PC-3 (cell line): ENCODE data around the gene MRPS10. TPM values are rescaled to one million over a fixed set of nuclear protein-coding genes. Genes with fewer than 3 reads are reported as not detected.

Experiments used
- ATAC-seq: fragments of 200-7000 bp; cut with Tn5 transposase; 2 replicates; pipeline ENCODE4 v1.9.1; 2020; ENCODE audit warnings: mild to moderate bottlenecking, moderate library complexity
- BruUV-seq: library from RNA; stranded (reverse); fragments of 400-500 nt; replicated peaks from 2 replicates; lab custom pipeline; 2021; lab: Mats Ljungman, UMichigan
- CTCF ChIA-PET: fragments of 300-600 bp; sonication (Branson Sonifier 250); formaldehyde crosslinking; loops from one replicate; lab custom pipeline; 2022; ENCODE audit warnings: antibody characterized with exemption; lab: Charles Lee
- POLR2A ChIA-PET: fragments of 300-600 bp; sonication (Branson Sonifier 250); formaldehyde crosslinking; loops from one replicate; lab custom pipeline; 2022; ENCODE audit warnings: antibody characterized with exemption; ENCODE audit not compliant: unreplicated experiment; lab: Charles Lee
- DNase-seq: peaks from one replicate; pipeline ENCODE4 v3.0.0-alpha.2; 2015
- H2AFZ ChIP-seq: fragments of 300-600 bp; sonication (generic); 2 replicates; pipeline ENCODE4 v1.6.0; 2016; ENCODE audit warnings: antibody characterized with exemption, low read length
- H3F3A ChIP-seq: fragments of 300-600 bp; sonication (generic); one replicate; pipeline ENCODE4 v1.6.0; 2017; ENCODE audit warnings: antibody characterized with exemption, low read length, control low read depth, mild to moderate bottlenecking; ENCODE audit not compliant: unreplicated experiment
- H3K27ac ChIP-seq: fragments of 300-600 bp; sonication (generic); 2 replicates; pipeline ENCODE4 v1.5.1; 2016; ENCODE audit warnings: mild to moderate bottlenecking, low read length
- H3K27me3 ChIP-seq: fragments of 300-600 bp; sonication (generic); 2 replicates; pipeline ENCODE4 v1.6.1; 2016; ENCODE audit warnings: low read length, mixed read lengths
- H3K36me3 ChIP-seq: fragments of 300-600 bp; sonication (generic); 2 replicates; pipeline ENCODE4 v1.6.1; 2016; ENCODE audit warnings: low read depth, mixed run types, low read length, mixed read lengths
- H3K4me1 ChIP-seq: fragments of 300-600 bp; sonication (generic); 2 replicates; pipeline ENCODE4 v1.5.1; 2016; ENCODE audit warnings: low read length; ENCODE audit not compliant: insufficient read depth
- H3K4me2 ChIP-seq: fragments of 300-600 bp; sonication (generic); 2 replicates; pipeline ENCODE4 v1.6.0; 2016; ENCODE audit warnings: low read length
- H3K4me3 ChIP-seq: fragments of 300-600 bp; sonication (generic); 2 replicates; pipeline ENCODE4 v1.5.1; 2016; ENCODE audit warnings: mild to moderate bottlenecking, low read length, mixed read lengths
- H3K79me2 ChIP-seq: fragments of 300-600 bp; sonication (generic); 2 replicates; pipeline ENCODE4 v1.6.1; 2017; ENCODE audit warnings: low read length, mixed read lengths
- H3K9ac ChIP-seq: fragments of 300-600 bp; sonication (generic); 2 replicates; pipeline ENCODE4 v1.6.0; 2016; ENCODE audit warnings: mild to moderate bottlenecking, low read length
- H3K9me2 ChIP-seq: fragments of 300-600 bp; sonication (generic); replicated peaks from 2 replicates; pipeline ENCODE4 v1.6.1; 2016; ENCODE audit warnings: mixed run types, low read length, mixed read lengths
- H3K9me3 ChIP-seq: fragments of 300-600 bp; sonication (generic); 2 replicates; pipeline ENCODE4 v1.6.1; 2016; ENCODE audit warnings: low read length, mixed read lengths
- H4K20me1 ChIP-seq: fragments of 300-600 bp; sonication (generic); 2 replicates; pipeline ENCODE4 v1.6.1; 2016; ENCODE audit warnings: low read length, mixed read lengths
- EZH2 ChIP-seq: fragments of 300-600 bp; sonication (generic); IDR thresholded peaks from one replicate; pipeline ENCODE4 v1.6.1; 2017; ENCODE audit warnings: antibody characterized with exemption, mild to moderate bottlenecking, low read length; ENCODE audit not compliant: unreplicated experiment
- EZH2phosphoT487 ChIP-seq: fragments of 300-600 bp; sonication (generic); IDR thresholded peaks from 2 replicates; pipeline ENCODE4 v1.6.1; 2018; ENCODE audit warnings: mild to moderate bottlenecking, antibody characterized with exemption, low read length, borderline replicate concordance
- intact Hi-C: fragments of 100-400 bp; cut with micrococcal nuclease; formaldehyde crosslinking; loops from 2 replicates; pipeline ENCODE4 v1.9.0; 2023
- total RNA-seq: library from RNA; depleted of rRNA; stranded (reverse); fragments of >200 nt; gene quantifications from 2 replicates; pipeline ENCODE4 v1.2.3, GENCODE V29; 2014
- TF ChIP-seq, protein P1 (sequence below): fragments of 300-600 bp; sonication (generic); conservative IDR thresholded peaks from 2 replicates; pipeline ENCODE4 v1.5.1; 2017; ENCODE audit warnings: antibody characterized with exemption, low read depth, mild to moderate bottlenecking, low read length

The MRPS10 gene
- total RNA-seq, 1 experiment from 2014 or later: 82.1 TPM

DNA sequence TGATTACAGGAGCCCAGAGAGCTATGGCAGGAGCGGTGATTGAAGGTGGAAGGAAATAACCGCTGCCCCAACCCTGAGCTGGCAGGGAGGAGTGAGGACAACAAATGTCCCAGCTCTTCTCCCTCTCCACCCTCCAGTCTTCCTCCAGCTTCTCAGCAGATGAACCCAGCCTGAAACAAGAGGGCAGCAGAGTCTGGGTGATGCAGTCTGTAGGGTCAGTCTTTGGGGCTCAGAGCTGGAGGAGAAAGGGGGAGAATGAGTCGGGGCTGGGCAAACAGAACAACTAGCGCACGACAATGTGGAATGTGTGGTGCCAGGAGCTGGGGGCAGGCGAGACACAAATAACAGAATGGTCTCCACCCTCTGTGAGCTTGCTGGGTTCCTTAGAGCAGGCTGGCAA is 49.0 kb downstream of the MRPS10 start:
- no peak overlapping the region for H3K4me2 ChIP-seq
- peaks cover 8% of the 10 kb centered on the region for H3K4me1 ChIP-seq
- H3K27ac ChIP-seq: no peak overlapping the region
- TF ChIP-seq EZH2phosphoT487 (no peak), EZH2 (no peak)
- TF ChIP-seq, protein P1, sequence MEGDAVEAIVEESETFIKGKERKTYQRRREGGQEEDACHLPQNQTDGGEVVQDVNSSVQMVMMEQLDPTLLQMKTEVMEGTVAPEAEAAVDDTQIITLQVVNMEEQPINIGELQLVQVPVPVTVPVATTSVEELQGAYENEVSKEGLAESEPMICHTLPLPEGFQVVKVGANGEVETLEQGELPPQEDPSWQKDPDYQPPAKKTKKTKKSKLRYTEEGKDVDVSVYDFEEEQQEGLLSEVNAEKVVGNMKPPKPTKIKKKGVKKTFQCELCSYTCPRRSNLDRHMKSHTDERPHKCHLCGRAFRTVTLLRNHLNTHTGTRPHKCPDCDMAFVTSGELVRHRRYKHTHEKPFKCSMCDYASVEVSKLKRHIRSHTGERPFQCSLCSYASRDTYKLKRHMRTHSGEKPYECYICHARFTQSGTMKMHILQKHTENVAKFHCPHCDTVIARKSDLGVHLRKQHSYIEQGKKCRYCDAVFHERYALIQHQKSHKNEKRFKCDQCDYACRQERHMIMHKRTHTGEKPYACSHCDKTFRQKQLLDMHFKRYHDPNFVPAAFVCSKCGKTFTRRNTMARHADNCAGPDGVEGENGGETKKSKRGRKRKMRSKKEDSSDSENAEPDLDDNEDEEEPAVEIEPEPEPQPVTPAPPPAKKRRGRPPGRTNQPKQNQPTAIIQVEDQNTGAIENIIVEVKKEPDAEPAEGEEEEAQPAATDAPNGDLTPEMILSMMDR: peak; percentile 31; the same call in 1 of the 2 replicates
- H3K27me3 ChIP-seq: no peaks in the 10 kb centered on the region
- no peaks in the 10 kb centered on the region for H4K20me1 ChIP-seq
- no TSS peak for BruUV-seq
- no peaks in the 10 kb centered on the region for H3K79me2 ChIP-seq
- DNase-seq (peak; percentile 7), ATAC-seq (no peak)
- no peak overlapping the region for H3K4me3 ChIP-seq
- intact Hi-C loops: no loop called here
- no peak overlapping the region for H3K9ac ChIP-seq
- H3K9me3 ChIP-seq: no peaks in the 10 kb centered on the region
- H3F3A ChIP-seq: no peaks in the 10 kb centered on the region
- POLR2A ChIA-PET: no interaction called here
- CTCF ChIA-PET: interaction anchor here (0.6 to 1.5 kb wide), 5 partner anchors 31 to 379 kb away, joined by 3 to 12 read pairs (median 3); no protein-coding TSS in a partner anchor
- H3K9me2 ChIP-seq: no peaks in the 10 kb centered on the region
- H3K36me3 ChIP-seq: no peaks in the 10 kb centered on the region
- no peak overlapping the region for H2AFZ ChIP-seq

DNA sequence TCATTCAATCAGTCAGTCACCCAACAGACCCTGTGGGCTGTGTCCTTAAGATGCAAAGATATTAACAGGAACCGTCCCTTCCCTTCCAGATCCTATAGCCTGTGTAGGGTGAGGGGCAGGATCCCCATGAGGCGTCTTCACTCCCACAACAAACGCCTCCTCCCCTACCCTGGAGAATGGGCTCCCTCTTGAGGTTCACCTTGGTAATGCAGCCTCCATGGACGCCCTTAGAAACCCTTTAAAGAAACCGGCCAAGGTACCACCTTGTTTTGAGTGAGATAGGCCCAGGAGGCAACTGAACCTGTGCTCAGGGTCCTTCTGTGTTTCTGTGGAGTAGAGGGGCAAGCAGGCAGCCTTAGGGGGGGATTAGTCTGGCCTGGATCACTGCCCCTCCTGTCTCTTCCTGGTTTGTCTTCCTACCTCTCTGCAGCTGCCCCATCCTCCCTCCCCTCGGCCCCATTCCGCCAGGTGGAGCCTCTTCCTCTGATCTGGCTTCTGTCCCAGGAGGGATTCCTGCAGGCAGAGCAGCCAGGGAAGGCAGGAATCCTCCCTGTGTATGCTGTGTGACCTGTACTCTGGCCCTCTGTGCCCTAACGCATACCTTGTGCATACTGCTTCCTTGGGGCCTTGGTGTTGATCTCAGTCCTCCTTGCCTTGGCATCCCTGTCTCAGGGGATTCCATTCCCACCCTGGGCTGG is 51.1 kb downstream of the MRPS10 start:
- H3K4me2 ChIP-seq: peak overlapping the region; percentile 38
- H3K27me3 ChIP-seq: no peaks in the 10 kb centered on the region
- no peak overlapping the region for H3K9ac ChIP-seq
- ChIA-PET CTCF (interaction anchor here (0.6 kb wide), 1 partner anchor 48 kb away, joined by 3 read pairs; no protein-coding TSS in a partner anchor), POLR2A (interaction anchor here (0.6 kb wide), 1 partner anchor 60 kb away, joined by 3 read pairs; no protein-coding TSS in a partner anchor)
- DNase-seq: peak; percentile 94
- no peaks in the 10 kb centered on the region for H4K20me1 ChIP-seq
- H3K9me2 ChIP-seq: no peaks in the 10 kb centered on the region
- peak; percentile 95 for ATAC-seq
- no TSS peak for BruUV-seq
- H3K79me2 ChIP-seq: no peaks in the 10 kb centered on the region
- intact Hi-C loops: loop anchor here (1.0 kb wide), 4 partner anchors 48 to 91 kb away; no protein-coding TSS in a partner anchor
- no peaks in the 10 kb centered on the region for H3F3A ChIP-seq
- no peaks in the 10 kb centered on the region for H3K9me3 ChIP-seq
- no peaks in the 10 kb centered on the region for H3K36me3 ChIP-seq
- peaks cover 8% of the 10 kb centered on the region for H3K4me1 ChIP-seq
- no peak overlapping the region for H3K27ac ChIP-seq
- no peak overlapping the region; the same call in 1 of the 2 replicates for H3K4me3 ChIP-seq
- H2AFZ ChIP-seq: peak overlapping the region; percentile 63
- no peak for TF ChIP-seq EZH2phosphoT487
- TF ChIP-seq, protein P1: peak; percentile 97

DNA sequence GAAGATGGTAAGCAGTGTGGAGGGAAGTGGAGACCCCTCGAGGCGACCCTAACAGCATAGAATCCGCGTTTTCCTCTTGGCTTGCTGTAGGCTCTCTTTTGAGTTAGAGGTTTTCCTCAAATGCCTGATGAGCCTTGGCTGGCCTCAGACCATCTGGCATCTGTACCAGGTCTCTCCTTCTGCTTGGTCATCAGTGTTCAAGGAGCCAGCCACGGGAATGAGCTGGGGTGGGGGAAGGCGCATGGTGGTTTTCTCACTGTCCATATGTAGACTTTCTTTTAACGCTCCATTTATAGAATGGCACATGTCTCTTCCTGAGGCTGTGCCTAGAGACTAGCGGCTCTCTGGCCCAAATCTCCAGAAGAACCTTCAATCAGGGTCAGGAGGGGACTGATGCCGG is 52.6 kb downstream of the MRPS10 start:
- no TSS peak for BruUV-seq
- no peaks in the 10 kb centered on the region for H4K20me1 ChIP-seq
- no peak overlapping the region for H3K27ac ChIP-seq
- TF ChIP-seq EZH2 (no peak), EZH2phosphoT487 (no peak)
- TF ChIP-seq, protein P1: no peak
- H3K9me3 ChIP-seq: no peaks in the 10 kb centered on the region
- no peak overlapping the region for H3K9ac ChIP-seq
- no peak overlapping the region for H3K4me3 ChIP-seq
- H3K79me2 ChIP-seq: no peaks in the 10 kb centered on the region
- no peak for DNase-seq
- H3K9me2 ChIP-seq: no peaks in the 10 kb centered on the region
- CTCF ChIA-PET: interaction anchor here (1.2 kb wide), 1 partner anchor 80 kb away, joined by 3 read pairs; no protein-coding TSS in a partner anchor
- intact Hi-C loops: no loop called here
- H2AFZ ChIP-seq: no peak overlapping the region
- no peaks in the 10 kb centered on the region for H3K36me3 ChIP-seq
- peaks cover 8% of the 10 kb centered on the region for H3K4me1 ChIP-seq
- no peak for ATAC-seq
- no peak overlapping the region for H3K4me2 ChIP-seq
- POLR2A ChIA-PET: no interaction called here
- no peaks in the 10 kb centered on the region for H3F3A ChIP-seq
- no peaks in the 10 kb centered on the region for H3K27me3 ChIP-seq
